HFF-Myc (cell line): ENCODE measurements around the gene WWOX.

ENCODE experiments used
- DNase-seq: peaks from one replicate; pipeline ENCODE4 v3.0.0-alpha.2; 2011; ENCODE audit warnings: low read depth; ENCODE audit errors: extremely low read depth
- H3K4me3 ChIP-seq: replicated peaks from 2 replicates; pipeline ENCODE4 v1.5.1; 2011; ENCODE audit warnings: low read depth, mild to moderate bottlenecking, control low read depth, low read length
- CTCF ChIP-seq: IDR thresholded peaks from 2 replicates; pipeline ENCODE4 v1.5.1; 2012; ENCODE audit warnings: mild to moderate bottlenecking, low read depth, low read length, control low read depth; ENCODE audit errors: missing control alignments

Gene WWOX

DNA sequence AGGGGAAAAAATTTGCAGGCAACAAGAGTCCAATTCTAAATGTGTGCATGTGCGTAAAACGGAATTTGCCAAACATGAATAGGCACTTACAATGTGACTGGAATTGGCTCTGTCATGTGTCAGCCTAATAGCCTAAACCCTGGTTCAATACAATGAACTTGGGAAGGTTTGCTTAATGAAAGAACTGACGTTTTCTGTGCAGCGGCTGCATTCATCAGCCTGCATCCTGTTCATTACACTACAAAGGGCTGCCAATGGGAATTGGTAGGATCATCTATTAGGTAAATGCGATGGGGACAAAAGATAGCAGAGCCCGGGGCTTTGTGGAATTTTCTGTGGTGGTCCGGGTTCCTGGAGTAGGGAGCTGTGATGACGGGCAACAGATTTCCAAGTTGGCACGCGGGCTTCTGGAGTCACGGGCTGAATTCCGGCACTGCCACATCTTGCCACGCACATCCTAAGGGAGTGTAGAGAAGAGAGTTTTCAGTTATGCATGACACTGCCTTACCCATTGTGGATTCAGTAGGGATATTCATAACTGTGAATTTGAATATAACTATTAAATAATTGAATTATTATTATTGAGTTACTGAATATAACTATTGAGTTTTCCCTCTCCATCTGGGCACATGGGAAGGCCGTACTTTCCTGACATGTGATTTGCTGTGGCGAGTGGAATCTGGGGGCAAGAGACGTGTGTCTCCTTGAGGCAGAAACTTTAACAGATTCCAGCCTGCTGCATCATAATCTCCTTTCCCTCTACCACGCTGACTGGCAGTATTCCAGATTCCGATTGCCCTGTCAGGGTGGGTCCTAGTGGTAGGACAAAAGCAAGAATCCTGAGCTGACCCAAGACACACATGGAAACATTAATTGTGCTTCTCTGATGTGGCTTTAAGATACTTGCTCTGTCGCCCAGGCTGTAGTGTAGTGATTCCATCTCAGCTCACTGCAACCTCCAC lies 565.6 kb downstream of the WWOX start:
- TF ChIP-seq CTCF: no peak
- DNase-seq: no peak
- no peak overlapping the region for H3K4me3 ChIP-seq

GRCh38 chr16:78666318-78666717 lies 566.9 kb downstream of the WWOX start:
- DNase-seq: no peak
- TF ChIP-seq CTCF: no peak
- H3K4me3 ChIP-seq: no peak overlapping the region

GRCh38 chr16:78667675-78668074 lies 568.2 kb downstream of the WWOX start:
- DNase-seq: no peak
- H3K4me3 ChIP-seq: no peak overlapping the region

GRCh38 chr16:78668393-78668792 lies 568.9 kb downstream of the WWOX start:
- DNase-seq: no peak
- H3K4me3 ChIP-seq: no peak overlapping the region
- TF ChIP-seq CTCF: no peak

More at GRCh38 chr16:78667675-78668074, 568.2 kb downstream of the WWOX start:
- TF ChIP-seq CTCF: no peak

DNA sequence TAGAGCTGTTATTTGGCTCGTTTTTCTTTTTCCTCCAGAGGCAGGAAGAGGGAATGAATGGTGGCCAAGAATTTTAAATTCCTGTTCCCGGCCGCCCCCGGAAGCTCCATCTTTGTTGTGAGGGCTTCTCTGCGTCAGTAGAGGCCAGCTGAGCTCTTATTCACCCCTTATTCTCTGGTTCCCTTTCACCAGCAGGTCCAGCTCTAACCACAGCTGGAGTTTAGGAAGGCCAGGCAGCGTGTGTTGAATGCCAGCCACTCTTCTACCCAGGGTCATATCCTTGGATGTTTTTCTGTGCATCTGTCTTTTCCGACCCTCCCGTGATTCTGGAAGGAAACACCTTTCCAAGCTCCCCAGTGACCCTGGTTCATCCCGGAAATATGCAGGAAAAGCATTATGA lies 570.5 kb downstream of the WWOX start:
- no peak for TF ChIP-seq CTCF

DNA sequence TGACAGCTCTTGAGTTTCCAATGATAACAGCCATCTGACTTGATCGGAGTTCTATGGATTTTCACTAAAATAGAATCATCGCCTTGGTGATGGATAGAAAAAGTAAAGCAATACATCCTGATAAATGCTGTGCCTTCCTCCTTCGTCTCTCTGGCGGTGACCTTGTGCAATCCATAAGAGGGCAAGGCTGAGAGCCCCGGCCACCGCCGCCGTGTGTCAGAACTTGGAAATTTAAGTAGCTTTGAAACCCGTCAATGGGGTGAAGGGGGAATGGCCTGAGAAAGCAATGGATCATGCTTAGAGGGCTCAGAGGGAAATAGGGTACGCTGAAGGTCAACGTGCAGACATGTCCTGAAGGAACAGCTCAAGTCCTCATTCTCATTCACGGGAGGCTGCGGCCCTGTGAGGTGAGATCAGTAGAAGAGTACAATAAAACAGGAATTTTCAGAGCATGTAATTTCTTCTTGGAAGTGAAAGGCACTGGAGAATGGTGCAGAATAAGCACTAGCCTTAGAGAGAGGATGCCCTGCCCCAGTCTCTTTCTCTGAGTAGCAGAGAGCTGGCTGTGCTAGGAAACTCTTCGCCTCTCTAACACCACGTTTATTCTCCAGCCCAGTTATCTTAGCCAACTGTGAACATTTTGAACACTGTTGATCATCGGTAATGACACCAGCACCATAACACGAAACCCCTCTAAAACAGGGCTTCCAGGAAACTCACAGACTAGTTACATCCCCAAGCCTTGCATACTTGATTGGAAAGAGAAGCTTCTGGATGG lies 573.5 kb downstream of the WWOX start:
- no peak overlapping the region for H3K4me3 ChIP-seq
- TF ChIP-seq CTCF: no peak
- no peak for DNase-seq

More for the DNA sequence above, 570.5 kb downstream of the WWOX start:
- no peak overlapping the region for H3K4me3 ChIP-seq
- DNase-seq: no peak
